Transverse colon (tissue), 4 donors: ENCODE data around the gene SLC17A6. TPM values are rescaled to one million over a fixed set of nuclear protein-coding genes. Genes with fewer than 3 reads are reported as not detected.

ENCODE experiments used
- DNase-seq: peaks from one replicate; pipeline ENCODE4 v3.0.0-alpha.2; 2019
- H3K27ac ChIP-seq, 4 donors: fragments of 200-600 bp; sonication (generic); 2 replicates each; pipeline ENCODE4 v1.5.1; 2016 to 2018; ENCODE audit warnings: inconsistent platforms in 4 of 4
- H3K27me3 ChIP-seq: fragments of 200-600 bp; sonication (generic); 2 replicates; pipeline ENCODE4 v1.5.1; 2017; ENCODE audit warnings: inconsistent platforms
- H3K36me3 ChIP-seq, 4 donors: fragments of 200-600 bp; sonication (generic); 2 replicates each; pipeline ENCODE4 v1.5.1; 2017 to 2019; ENCODE audit warnings: inconsistent platforms in 4 of 4
- H3K4me1 ChIP-seq, 4 donors: fragments of 200-600 bp; sonication (generic); 2 replicates each; pipeline ENCODE4 v1.5.1; 2017 to 2020; ENCODE audit warnings: inconsistent platforms in 4 of 4
- H3K4me3 ChIP-seq, 4 donors: fragments of 200-600 bp; sonication (generic); 1 replicate in 1 of 4; 2 replicates in 3 of 4; pipeline versions ENCODE4 v1.5.1 to v1.6.1; 2017 to 2019; ENCODE audit warnings: inconsistent platforms in 4 of 4
- H3K9me3 ChIP-seq, 2 donors: fragments of 200-600 bp; sonication (generic); 2 replicates each; pipeline ENCODE4 v1.5.1; 2017 to 2019; ENCODE audit warnings: inconsistent platforms in 2 of 2
- EP300 ChIP-seq: sonication (generic); formaldehyde crosslinking; IDR thresholded peaks from one replicate; pipeline ENCODE4 v1.6.1; 2017; ENCODE audit warnings: antibody characterized with exemption, low read depth
- POLR2A ChIP-seq: fragments of 450-650 bp; IDR thresholded peaks from one replicate; pipeline ENCODE4 v1.6.1; 2016; ENCODE audit warnings: antibody characterized with exemption, mild to moderate bottlenecking, moderate library complexity
- POLR2AphosphoS5 ChIP-seq, 3 donors: sonication (generic); formaldehyde crosslinking; IDR thresholded peaks; one replicate each; pipeline ENCODE4 v1.6.1; 2016; ENCODE audit warnings: antibody characterized with exemption in 3 of 3
- WGBS, 2 donors: methylation state at CpG; one replicate each; pipeline ENCODE4 v1.1.5; 2018; ENCODE audit warnings: low coverage in 1 of 2; 5-methylcytosine and 5-hydroxymethylcytosine counted together
- in situ Hi-C, 4 donors: fragments of 200-750 bp; cut with MboI; loops; one replicate each; pipeline versions ENCODE4 v1.15.0 to v1.15.1; 2017; ENCODE audit warnings: low sequenced_read_pairs in 3 of 4, low pct_ligation_motif_present in 1 of 4, low pct_unique_long_range_greater_than_20kb in 1 of 4
- intact Hi-C: fragments of 100-400 bp; cut with DNase I; formaldehyde crosslinking; loops from one replicate; pipeline ENCODE4 v1.15.1; 2023; ENCODE audit warnings: low total_unique reads
- total RNA-seq, 4 donors: library from RNA; depleted of rRNA; stranded (reverse); fragments of >200 nt; gene quantifications; one replicate each; pipeline ENCODE4 v1.1.0, GENCODE V29; 2016
- TF ChIP-seq, protein P1 (sequence below), 5 experiments: fragments of 200-600 bp in 3 of 5; fragments of 450-650 bp in 2 of 5; sonication (generic) in 3 of 5; IDR thresholded peaks; 1 replicate in 2 of 5; 2 replicates in 3 of 5; pipeline ENCODE4 v1.5.1; 2016 to 2017; ENCODE audit warnings: antibody characterized with exemption in 5 of 5, inconsistent platforms in 3 of 5, mild to moderate bottlenecking in 2 of 5, moderate library complexity in 1 of 5

The SLC17A6 gene
- total RNA-seq, 4 donors from 2014 or later = not detected

GRCh38 chr11:22389526-22390282 lies 51.5 kb downstream of the SLC17A6 start:
- in situ Hi-C loops (no loop called here), intact Hi-C loops (no loop called here)
- no peak for TF ChIP-seq POLR2AphosphoS5 (IDR thresholded peaks at IDR 0.05)
- no peak for TF ChIP-seq EP300
- no peak for TF ChIP-seq POLR2A
- TF ChIP-seq, protein P1, sequence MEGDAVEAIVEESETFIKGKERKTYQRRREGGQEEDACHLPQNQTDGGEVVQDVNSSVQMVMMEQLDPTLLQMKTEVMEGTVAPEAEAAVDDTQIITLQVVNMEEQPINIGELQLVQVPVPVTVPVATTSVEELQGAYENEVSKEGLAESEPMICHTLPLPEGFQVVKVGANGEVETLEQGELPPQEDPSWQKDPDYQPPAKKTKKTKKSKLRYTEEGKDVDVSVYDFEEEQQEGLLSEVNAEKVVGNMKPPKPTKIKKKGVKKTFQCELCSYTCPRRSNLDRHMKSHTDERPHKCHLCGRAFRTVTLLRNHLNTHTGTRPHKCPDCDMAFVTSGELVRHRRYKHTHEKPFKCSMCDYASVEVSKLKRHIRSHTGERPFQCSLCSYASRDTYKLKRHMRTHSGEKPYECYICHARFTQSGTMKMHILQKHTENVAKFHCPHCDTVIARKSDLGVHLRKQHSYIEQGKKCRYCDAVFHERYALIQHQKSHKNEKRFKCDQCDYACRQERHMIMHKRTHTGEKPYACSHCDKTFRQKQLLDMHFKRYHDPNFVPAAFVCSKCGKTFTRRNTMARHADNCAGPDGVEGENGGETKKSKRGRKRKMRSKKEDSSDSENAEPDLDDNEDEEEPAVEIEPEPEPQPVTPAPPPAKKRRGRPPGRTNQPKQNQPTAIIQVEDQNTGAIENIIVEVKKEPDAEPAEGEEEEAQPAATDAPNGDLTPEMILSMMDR (IDR thresholded peaks at IDR 0.05) = no peak
- no peak overlapping the region for H3K27ac ChIP-seq
- DNase-seq = no peak
- H3K9me3 ChIP-seq = no peaks in the 10 kb centered on the region
- no peaks in the 10 kb centered on the region for H3K4me1 ChIP-seq
- H3K27me3 ChIP-seq = no peaks in the 10 kb centered on the region
- H3K4me3 ChIP-seq = no peak overlapping the region
- no peaks in the 10 kb centered on the region for H3K36me3 ChIP-seq
- WGBS, 2 donors = 81 to 88% methylated on average over 4 to 6 of the region's 6 CpGs

DNA sequence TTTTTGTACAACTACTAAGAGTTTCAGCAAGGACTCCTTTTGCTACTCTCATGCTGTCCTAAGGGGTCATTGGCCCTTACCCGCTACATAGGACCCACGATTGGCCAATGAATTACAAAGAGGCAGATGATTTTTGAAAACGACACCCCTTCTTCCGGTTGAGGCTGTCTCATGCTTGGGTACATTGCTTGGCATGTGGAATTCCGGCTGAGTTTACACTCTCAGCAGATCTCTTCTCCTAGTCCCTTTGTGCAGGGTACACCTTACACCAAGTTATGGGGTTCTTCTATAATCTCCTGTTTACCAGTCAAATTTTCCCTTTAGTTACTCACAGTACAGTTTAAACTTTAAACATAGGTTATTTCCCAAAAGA lies 52.1 kb downstream of the SLC17A6 start:
- no peaks in the 10 kb centered on the region for H3K4me1 ChIP-seq
- DNase-seq = no peak
- in situ Hi-C loops = no loop called here

DNA sequence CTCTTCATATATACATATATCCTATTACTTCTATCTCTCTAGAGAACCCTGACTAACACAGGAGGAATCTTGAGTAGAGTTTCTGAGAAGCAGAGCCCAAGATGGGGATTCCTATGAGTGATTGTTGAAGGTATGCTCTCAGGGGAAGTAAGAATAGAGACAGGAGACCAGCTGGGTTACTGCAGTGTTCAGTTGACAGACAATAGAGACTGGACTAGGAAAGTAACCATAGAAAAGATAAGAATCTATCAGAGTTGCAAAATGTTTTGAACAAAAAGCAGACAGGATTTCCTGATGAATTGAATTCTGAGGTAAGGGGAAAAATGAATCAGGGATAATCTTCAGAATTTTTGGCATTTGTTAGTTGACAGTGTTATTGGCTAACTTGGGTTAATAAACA lies 54.4 kb downstream of the SLC17A6 start:
- Histone ChIP-seq H3K27ac (no peak overlapping the region), H3K36me3 (no peaks in the 10 kb centered on the region), H3K4me3 (no peak overlapping the region), H3K27me3 (no peaks in the 10 kb centered on the region), H3K4me1 (no peaks in the 10 kb centered on the region), H3K9me3 (no peaks in the 10 kb centered on the region)
- no peak for DNase-seq
- in situ Hi-C loops (no loop called here), intact Hi-C loops (no loop called here)
- TF ChIP-seq POLR2AphosphoS5 (IDR thresholded peaks at IDR 0.05) (no peak), POLR2A (no peak), EP300 (no peak)
- TF ChIP-seq, protein P1 (IDR thresholded peaks at IDR 0.05) = no peak

More for the DNA sequence above, 52.1 kb downstream of the SLC17A6 start:
- intact Hi-C loops = no loop called here
- Histone ChIP-seq H3K27ac (no peak overlapping the region), H3K9me3 (no peaks in the 10 kb centered on the region), H3K36me3 (no peaks in the 10 kb centered on the region), H3K27me3 (no peaks in the 10 kb centered on the region), H3K4me3 (no peak overlapping the region)
- 69 to 76% methylated on average over 5 of the region's 5 CpGs for WGBS, 2 donors
- no peak for TF ChIP-seq POLR2A

GRCh38 chr11:22405377-22405776 lies 67.2 kb downstream of the SLC17A6 start:
- intact Hi-C loops (loop anchor here (2.0 kb wide), 1 partner anchor 67 kb away; no protein-coding TSS in a partner anchor), in situ Hi-C loops (no loop called here)
- Histone ChIP-seq H3K4me1 (no peaks in the 10 kb centered on the region), H3K27me3 (no peaks in the 10 kb centered on the region), H3K4me3 (no peak overlapping the region), H3K9me3 (no peaks in the 10 kb centered on the region), H3K36me3 (no peaks in the 10 kb centered on the region), H3K27ac (no peak overlapping the region)
- TF ChIP-seq, protein P1 (IDR thresholded peaks at IDR 0.05) = no peak
- TF ChIP-seq POLR2AphosphoS5 (IDR thresholded peaks at IDR 0.05) (no peak), EP300 (no peak), POLR2A (no peak)
- WGBS, 2 donors = 60 to 61% methylated on average over 3 of the region's 3 CpGs
- no peak for DNase-seq

DNA sequence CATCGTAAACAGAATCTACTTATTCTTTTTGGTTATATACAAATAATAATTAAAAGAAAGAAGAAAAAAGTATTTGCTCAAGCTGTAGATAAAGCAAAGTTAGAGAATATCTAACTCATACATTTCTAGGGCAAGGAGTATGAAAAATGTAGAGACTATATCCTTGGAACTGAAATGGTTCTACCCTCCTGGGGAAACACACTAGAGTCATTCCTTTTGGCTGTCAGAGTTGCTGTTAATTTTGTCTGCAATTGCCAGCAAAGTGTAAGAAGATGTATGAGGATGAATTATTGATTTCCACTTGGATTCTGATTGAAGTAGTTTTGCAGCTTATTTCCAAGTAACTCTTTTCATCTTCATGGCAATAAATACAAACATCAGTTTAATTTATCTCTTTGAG lies 69.1 kb downstream of the SLC17A6 start:
- DNase-seq = no peak
- H3K27me3 ChIP-seq = no peaks in the 10 kb centered on the region
- intact Hi-C loops = no loop called here

More for the DNA sequence above, 69.1 kb downstream of the SLC17A6 start:
- in situ Hi-C loops = no loop called here
- 82 to 92% methylated on average over 1 of the region's 1 CpG for WGBS, 2 donors
- TF ChIP-seq EP300 (no peak), POLR2A (no peak), POLR2AphosphoS5 (IDR thresholded peaks at IDR 0.05) (no peak)
- TF ChIP-seq, protein P1 (IDR thresholded peaks at IDR 0.05) = no peak
- H3K9me3 ChIP-seq = no peaks in the 10 kb centered on the region
- no peaks in the 10 kb centered on the region for H3K36me3 ChIP-seq
- H3K4me1 ChIP-seq = no peaks in the 10 kb centered on the region
- H3K27ac ChIP-seq = no peak overlapping the region
- H3K4me3 ChIP-seq = no peak overlapping the region
